ENCODE measurements around the gene CLTB. TPM values are rescaled to one million over a fixed set of nuclear protein-coding genes. Genes with fewer than 3 reads are reported as not detected.

Gene CLTB
- total and polyA plus RNA-seq, 2 of the 13 experiments (the other 11 are each of a cell fraction or from before 2014, with no cell fraction given), result 23.3 to 33.8 TPM

- intact Hi-C loops (cut with micrococcal nuclease; ENCODE audit: unreplicated experiment) (no loop called here), in situ Hi-C loops (cut with HindIII; ENCODE audit: extremely low pct_ligation_motif_present, low pct_unique_long_range_greater_than_20kb) (no loop called here)
- Histone ChIP-seq H3K9me3 (ENCODE audit: low read length) (no peaks in the 10 kb centered on the region), H3K9ac (ENCODE audit: insufficient read depth, low read depth, low read length) (no peak overlapping the region), H2AFZ (ENCODE audit: low read length) (no peak overlapping the region), H3K27me3 (ENCODE audit: control insufficient read depth in 1 of 2, insufficient read depth in 2 of 2, low read length in 2 of 2) (no peaks in the 10 kb centered on the region; a peak in 1 of 5 replicates), H3K4me3 (replicated peaks in 1 of 3; ENCODE audit: insufficient read depth in 1 of 3, low read depth in 2 of 3, low read length in 3 of 3) (no peak overlapping the region), H3K79me2 (ENCODE audit: insufficient read depth, low read length) (peaks cover 38% of the 10 kb centered on the region), H3K27ac (ENCODE audit: extremely low read length, insufficient read depth, low read length) (no peak overlapping the region), H4K20me1 (ENCODE audit: insufficient read depth, low read length) (peaks cover 11% of the 10 kb centered on the region; the same call in 1 of the 2 replicates), H3K4me2 (ENCODE audit: low read depth, low read length) (no peak overlapping the region), H3K4me1 (ENCODE audit: insufficient read depth, low read length) (peaks cover 21% of the 10 kb centered on the region), H3K36me3 (replicated peaks in 1 of 2; ENCODE audit: control insufficient read depth in 1 of 2, insufficient read depth in 2 of 2, low read length in 2 of 2) (peaks cover 18 to 55% of the 10 kb centered on the region in 2 experiments)
- BruUV-seq (replicated peaks), result no TSS peak
- no peak for DNase-seq (ENCODE audit: low spot score)
- WGBS (ENCODE audit: low lambda C conversion rate), result 97% methylated on average over 6 of the region's 8 CpGs
- no peak for FAIRE-seq
- ChIA-PET CTCF (ENCODE audit: low intra/inter-chr PET ratio, low total read pairs) (no interaction called here), POLR2A (no interaction called here)
- ATAC-seq, result no peak
- no peak for TF ChIP-seq ZNF451 (CRISPR knock-in tag; IDR thresholded peaks at IDR 0.05)
- no peak for TF ChIP-seq AGO2 (optimal IDR thresholded peaks at IDR 0.05; ENCODE audit: low read depth, low read length)
- TF ChIP-seq ZSCAN20 (CRISPR knock-in tag; IDR thresholded peaks at IDR 0.05; ENCODE audit: borderline replicate concordance), result no peak
- no peak for TF ChIP-seq LBX2 (CRISPR knock-in tag; IDR thresholded peaks at IDR 0.05; ENCODE audit: borderline replicate concordance)
- TF ChIP-seq ZBTB25 (CRISPR knock-in tag; IDR thresholded peaks at IDR 0.05), result no peak
- TF ChIP-seq FOXA1 (IDR thresholded peaks at IDR 0.05), result no peak
- no peak for TF ChIP-seq FOXA1 (CRISPR knock-in tag; IDR thresholded peaks at IDR 0.05)
- TF ChIP-seq MLLT10 (CRISPR knock-in tag; IDR thresholded peaks at IDR 0.05), result no peak
- TF ChIP-seq ZNF740 (CRISPR knock-in tag; IDR thresholded peaks at IDR 0.05), result no peak
- TF ChIP-seq MXI1 (IDR thresholded peaks at IDR 0.05; ENCODE audit: borderline replicate concordance, low read depth, low read length), result no peak
- TF ChIP-seq PHF21A (CRISPR knock-in tag; IDR thresholded peaks at IDR 0.05), result no peak
- no peak for TF ChIP-seq HOXA3 (CRISPR knock-in tag; IDR thresholded peaks at IDR 0.05)
- TF ChIP-seq CTCF (CRISPR knock-in tag; IDR thresholded peaks at IDR 0.05), result no peak
- TF ChIP-seq ATF3 (CRISPR knock-in tag; IDR thresholded peaks at IDR 0.05), result no peak
- no peak for TF ChIP-seq AKAP8 (CRISPR knock-in tag; IDR thresholded peaks at IDR 0.05)
- no peak for TF ChIP-seq ZFYVE20 (CRISPR knock-in tag; IDR thresholded peaks at IDR 0.05; ENCODE audit: borderline replicate concordance, low read depth)
- TF ChIP-seq MBNL3 (CRISPR knock-in tag; conservative IDR thresholded peaks at IDR 0.05), result no peak
- TF ChIP-seq CC2D1A (CRISPR knock-in tag; IDR thresholded peaks at IDR 0.05), result no peak
- TF ChIP-seq POLR2A (IDR thresholded peaks at IDR 0.05; ENCODE audit: insufficient read depth in 1 of 2, low read depth in 2 of 2, low read length in 2 of 2), result no peak
- TF ChIP-seq FOXK2 (IDR thresholded peaks at IDR 0.05), result no peak
These were observed 31.9 kb downstream of the CLTB start for GRCh38 chr5:176384366-176384930.

Data from HepG2 (cell line).